HepG2 (cell line): ENCODE measurements around the gene IRS2. TPM values are rescaled to one million over a fixed set of nuclear protein-coding genes. Genes with fewer than 3 reads are reported as not detected.

ENCODE experiments used
- SETDB1 ChIP-seq: sonication (generic); formaldehyde crosslinking; IDR thresholded peaks from 2 replicates; pipeline ENCODE4 v1.5.1; 2020; ENCODE audit warnings: missing genetic modification reagents, mild to moderate bottlenecking, borderline replicate concordance
- SRF ChIP-seq: IDR thresholded peaks from 2 replicates; pipeline ENCODE4 v1.6.1; 2011; ENCODE audit warnings: mild to moderate bottlenecking, low read depth, low read length, moderate library complexity
- polyA plus RNA-seq, 8 experiments: library from polyadenylated mRNA; depleted of rRNA in 3 of 8; stranded (reverse) in 7 of 8; unstranded in 1 of 8; fragments of >200 nt; fragmentation: Illumina TruSeq in 4 of 8; extraction: Trizol in 4 of 8; gene quantifications; 2 replicates each; pipeline versions ENCODE4 v1.2.1 to v1.2.3, GENCODE V29; 2011 to 2016; ENCODE audit warnings: low read depth in 4 of 8, missing spikeins in 1 of 8, mixed read lengths in 1 of 8; ENCODE audit not compliant: insufficient read depth in 1 of 8
- total RNA-seq, 5 experiments: library from RNA; depleted of rRNA; stranded (reverse); fragments of >200 nt; fragmentation: Illumina TruSeq; extraction: Trizol; gene quantifications; 2 replicates each; pipeline ENCODE4 v1.2.3, GENCODE V29; 2016; ENCODE audit warnings: low read depth in 1 of 5
- TF ChIP-seq, protein P1 (sequence below): IDR thresholded peaks from 2 replicates; pipeline ENCODE4 v1.6.1; 2012; ENCODE audit warnings: inconsistent platforms
- TF ChIP-seq, protein P2 (sequence below): sonication (generic); formaldehyde crosslinking; IDR thresholded peaks from 2 replicates; pipeline ENCODE4 v1.4.0; 2020; ENCODE audit warnings: missing genetic modification reagents
- TF ChIP-seq, protein P3 (sequence below): fragments of 450-650 bp; IDR thresholded peaks from 2 replicates; pipeline ENCODE4 v1.6.1; 2017; ENCODE audit warnings: mild to moderate bottlenecking
- TF ChIP-seq, protein P4 (sequence below): sonication (generic); formaldehyde crosslinking; IDR thresholded peaks from 2 replicates; pipeline ENCODE4 v1.5.1; 2020; ENCODE audit warnings: missing genetic modification reagents, mild to moderate bottlenecking, borderline replicate concordance

The IRS2 gene
- total and polyA plus RNA-seq, 2 of the 13 experiments (the other 11 are each of a cell fraction or from before 2014, with no cell fraction given) = 0.02 to 0.04 TPM

DNA sequence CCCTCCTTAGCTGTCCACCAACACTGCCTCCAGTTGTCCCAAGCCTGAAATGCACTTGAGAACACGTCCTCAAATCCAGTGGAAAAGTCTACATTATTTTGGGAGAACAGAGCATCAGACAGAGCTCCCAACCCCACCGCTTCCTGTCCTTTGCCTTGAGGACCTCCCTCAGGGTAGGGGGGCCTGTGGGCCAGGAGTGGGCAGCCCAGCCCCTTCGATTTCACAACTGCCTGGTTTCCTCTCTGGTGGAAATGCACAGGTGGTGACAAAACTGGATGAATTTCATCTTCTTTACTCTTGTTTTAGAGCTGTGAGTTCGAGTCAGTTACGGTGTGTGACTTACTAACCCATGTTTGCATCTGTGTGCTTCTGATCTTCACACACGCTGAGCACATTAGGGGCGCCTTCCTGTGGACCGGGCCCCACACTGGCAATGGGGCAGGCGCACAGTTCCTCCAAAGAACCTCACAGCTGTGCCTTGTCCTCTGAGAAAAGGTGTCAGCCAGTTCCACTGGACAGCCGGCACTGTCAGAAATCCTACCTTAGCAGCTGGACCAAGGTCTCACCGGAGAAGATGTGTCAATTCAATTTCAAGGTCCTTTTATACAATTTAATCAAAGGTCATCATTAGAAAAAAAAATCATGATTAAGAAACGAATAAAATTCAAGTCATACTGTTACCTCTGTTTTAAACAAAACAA is 80.2 kb downstream of the IRS2 start (continued):
- TF ChIP-seq, protein P1, sequence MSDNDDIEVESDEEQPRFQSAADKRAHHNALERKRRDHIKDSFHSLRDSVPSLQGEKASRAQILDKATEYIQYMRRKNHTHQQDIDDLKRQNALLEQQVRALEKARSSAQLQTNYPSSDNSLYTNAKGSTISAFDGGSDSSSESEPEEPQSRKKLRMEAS = no peak
- TF ChIP-seq SETDB1 (CRISPR knock-in tag) (no peak), SRF (no peak)
- TF ChIP-seq, protein P2, sequence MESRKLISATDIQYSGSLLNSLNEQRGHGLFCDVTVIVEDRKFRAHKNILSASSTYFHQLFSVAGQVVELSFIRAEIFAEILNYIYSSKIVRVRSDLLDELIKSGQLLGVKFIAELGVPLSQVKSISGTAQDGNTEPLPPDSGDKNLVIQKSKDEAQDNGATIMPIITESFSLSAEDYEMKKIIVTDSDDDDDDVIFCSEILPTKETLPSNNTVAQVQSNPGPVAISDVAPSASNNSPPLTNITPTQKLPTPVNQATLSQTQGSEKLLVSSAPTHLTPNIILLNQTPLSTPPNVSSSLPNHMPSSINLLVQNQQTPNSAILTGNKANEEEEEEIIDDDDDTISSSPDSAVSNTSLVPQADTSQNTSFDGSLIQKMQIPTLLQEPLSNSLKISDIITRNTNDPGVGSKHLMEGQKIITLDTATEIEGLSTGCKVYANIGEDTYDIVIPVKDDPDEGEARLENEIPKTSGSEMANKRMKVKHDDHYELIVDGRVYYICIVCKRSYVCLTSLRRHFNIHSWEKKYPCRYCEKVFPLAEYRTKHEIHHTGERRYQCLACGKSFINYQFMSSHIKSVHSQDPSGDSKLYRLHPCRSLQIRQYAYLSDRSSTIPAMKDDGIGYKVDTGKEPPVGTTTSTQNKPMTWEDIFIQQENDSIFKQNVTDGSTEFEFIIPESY = no peak
- TF ChIP-seq, protein P3, sequence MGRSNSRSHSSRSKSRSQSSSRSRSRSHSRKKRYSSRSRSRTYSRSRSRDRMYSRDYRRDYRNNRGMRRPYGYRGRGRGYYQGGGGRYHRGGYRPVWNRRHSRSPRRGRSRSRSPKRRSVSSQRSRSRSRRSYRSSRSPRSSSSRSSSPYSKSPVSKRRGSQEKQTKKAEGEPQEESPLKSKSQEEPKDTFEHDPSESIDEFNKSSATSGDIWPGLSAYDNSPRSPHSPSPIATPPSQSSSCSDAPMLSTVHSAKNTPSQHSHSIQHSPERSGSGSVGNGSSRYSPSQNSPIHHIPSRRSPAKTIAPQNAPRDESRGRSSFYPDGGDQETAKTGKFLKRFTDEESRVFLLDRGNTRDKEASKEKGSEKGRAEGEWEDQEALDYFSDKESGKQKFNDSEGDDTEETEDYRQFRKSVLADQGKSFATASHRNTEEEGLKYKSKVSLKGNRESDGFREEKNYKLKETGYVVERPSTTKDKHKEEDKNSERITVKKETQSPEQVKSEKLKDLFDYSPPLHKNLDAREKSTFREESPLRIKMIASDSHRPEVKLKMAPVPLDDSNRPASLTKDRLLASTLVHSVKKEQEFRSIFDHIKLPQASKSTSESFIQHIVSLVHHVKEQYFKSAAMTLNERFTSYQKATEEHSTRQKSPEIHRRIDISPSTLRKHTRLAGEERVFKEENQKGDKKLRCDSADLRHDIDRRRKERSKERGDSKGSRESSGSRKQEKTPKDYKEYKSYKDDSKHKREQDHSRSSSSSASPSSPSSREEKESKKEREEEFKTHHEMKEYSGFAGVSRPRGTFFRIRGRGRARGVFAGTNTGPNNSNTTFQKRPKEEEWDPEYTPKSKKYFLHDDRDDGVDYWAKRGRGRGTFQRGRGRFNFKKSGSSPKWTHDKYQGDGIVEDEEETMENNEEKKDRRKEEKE = no peak
- TF ChIP-seq, protein P4, sequence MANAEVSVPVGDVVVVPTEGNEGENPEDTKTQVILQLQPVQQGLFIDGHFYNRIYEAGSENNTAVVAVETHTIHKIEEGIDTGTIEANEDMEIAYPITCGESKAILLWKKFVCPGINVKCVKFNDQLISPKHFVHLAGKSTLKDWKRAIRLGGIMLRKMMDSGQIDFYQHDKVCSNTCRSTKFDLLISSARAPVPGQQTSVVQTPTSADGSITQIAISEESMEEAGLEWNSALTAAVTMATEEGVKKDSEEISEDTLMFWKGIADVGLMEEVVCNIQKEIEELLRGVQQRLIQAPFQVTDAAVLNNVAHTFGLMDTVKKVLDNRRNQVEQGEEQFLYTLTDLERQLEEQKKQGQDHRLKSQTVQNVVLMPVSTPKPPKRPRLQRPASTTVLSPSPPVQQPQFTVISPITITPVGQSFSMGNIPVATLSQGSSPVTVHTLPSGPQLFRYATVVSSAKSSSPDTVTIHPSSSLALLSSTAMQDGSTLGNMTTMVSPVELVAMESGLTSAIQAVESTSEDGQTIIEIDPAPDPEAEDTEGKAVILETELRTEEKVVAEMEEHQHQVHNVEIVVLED = no peak
